Spleen (tissue), 11 donors: Measurements from ENCODE around the gene TMEM252. TPM values are rescaled to one million over a fixed set of nuclear protein-coding genes. Genes with fewer than 3 reads are reported as not detected.

Experiments used
- DNase-seq: peaks from one replicate; pipeline ENCODE4 v3.0.0-alpha.2; 2020
- H3K27ac ChIP-seq, 8 donors: fragments of 200-600 bp; sonication (generic) in 7 of 8; 1 replicate in 4 of 8; 2 replicates in 4 of 8; pipeline versions ENCODE4 v1.5.0 to v1.8.0; 2016 to 2021; ENCODE audit warnings: inconsistent platforms in 4 of 8, mild to moderate bottlenecking in 4 of 8, moderate library complexity in 1 of 8
- H3K27me3 ChIP-seq, 7 donors: fragments of 200-600 bp; sonication (generic) in 6 of 7; replicated peaks in 1 of 7; 1 replicate in 4 of 7; 2 replicates in 3 of 7; pipeline versions ENCODE4 v1.5.0 to v1.8.0; 2016 to 2021; ENCODE audit warnings: inconsistent platforms in 3 of 7, mild to moderate bottlenecking in 1 of 7
- H3K36me3 ChIP-seq, 6 donors: fragments of 200-600 bp; sonication (generic) in 5 of 6; 1 replicate in 4 of 6; 2 replicates in 2 of 6; pipeline versions ENCODE4 v1.5.0 to v1.8.0; 2016 to 2021; ENCODE audit warnings: inconsistent platforms in 2 of 6
- H3K4me1 ChIP-seq, 6 donors: fragments of 200-600 bp; sonication (generic) in 5 of 6; 1 replicate in 3 of 6; 2 replicates in 3 of 6; pipeline versions ENCODE4 v1.5.0 to v1.8.0; 2016 to 2021; ENCODE audit warnings: inconsistent platforms in 3 of 6
- H3K4me3 ChIP-seq, 8 donors: fragments of 200-600 bp; sonication (generic) in 7 of 8; 1 replicate in 4 of 8; 2 replicates in 4 of 8; pipeline versions ENCODE4 v1.5.0 to v1.8.0; 2016 to 2021; ENCODE audit warnings: inconsistent platforms in 4 of 8, mild to moderate bottlenecking in 4 of 8, moderate library complexity in 2 of 8
- H3K9me3 ChIP-seq, 8 donors: fragments of 200-600 bp; sonication (generic) in 7 of 8; 1 replicate in 4 of 8; 2 replicates in 4 of 8; pipeline versions ENCODE4 v1.5.0 to v1.8.0; 2016 to 2021; ENCODE audit warnings: inconsistent platforms in 4 of 8
- CTCF ChIP-seq, 11 experiments: fragments of 200-600 bp in 7 of 11; fragments of 450-650 bp in 4 of 11; sonication (generic) in 4 of 11; IDR thresholded peaks in 8 of 11; conservative IDR thresholded peaks in 3 of 11; 1 replicate in 7 of 11; 2 replicates in 4 of 11; pipeline versions ENCODE4 v1.4.0 to v1.8.0; 2016 to 2021; ENCODE audit warnings: antibody characterized with exemption in 11 of 11, inconsistent platforms in 4 of 11, mild to moderate bottlenecking in 1 of 11
- POLR2A ChIP-seq, 3 donors: fragments of 450-650 bp; IDR thresholded peaks; one replicate each; pipeline ENCODE4 v1.5.1; 2017; ENCODE audit warnings: antibody characterized with exemption in 3 of 3, mild to moderate bottlenecking in 1 of 3
- POLR2AphosphoS5 ChIP-seq, 3 donors: sonication (generic); formaldehyde crosslinking; IDR thresholded peaks; one replicate each; pipeline ENCODE4 v1.5.1; 2017; ENCODE audit warnings: antibody characterized with exemption in 3 of 3
- WGBS, 5 donors: extraction: QIAGEN DNeasy Blood & Tissue Kit in 3 of 5; methylation state at CpG; one replicate each; pipeline versions ENCODE4 v1.1.5 to v1.1.7; 2013 to 2018; 5-methylcytosine and 5-hydroxymethylcytosine counted together
- intact Hi-C: fragments of 100-400 bp; cut with DNase I; formaldehyde crosslinking; loops from one replicate; pipeline ENCODE4 v1.15.0; 2023; ENCODE audit warnings: low total_unique reads
- polyA plus RNA-seq, 3 donors: library from polyadenylated mRNA; stranded (reverse); fragments of 200-250 nt; gene quantifications; one replicate each; pipeline ENCODE4 v1.2.1, GENCODE V29; 2013
- total RNA-seq, 7 donors: library from RNA; depleted of rRNA in 3 of 7; stranded (reverse); fragments of >200 nt in 3 of 7; fragmentation: NEBNext Ultra II Directional in 4 of 7; extraction: Animal tissue kit (Norgen Biotek cat#: 25700) in 4 of 7; gene quantifications; one replicate each; pipeline versions ENCODE4 v1.1.0 to v1.2.1, GENCODE V29; 2016 to 2021
- donor health status: healthy with polysubstance abuse.
- donor health status: DM: no; HTN: no; CAD: no; lungs with moderate emphysema.
- donor health status: DM: no; HTN: no; CAD: no.
- donor health status: Bipolar disorder and iron deficiency.
- donor health status: healthy.
- donor health status: DM: no; HTN: no; CAD: no.
- donor health status: DM: yes; HTN: yes; CAD: no.

TMEM252 gene
- total and polyA plus RNA-seq, 10 donors = 0.85 TPM; not detected in 9

- intact Hi-C loops = no loop called here
- Histone ChIP-seq H3K27ac (no peak overlapping the region), H3K27me3 (no peaks in the 10 kb centered on the region), H3K4me3 (no peak overlapping the region), H3K36me3 (no peaks in the 10 kb centered on the region), H3K4me1 (peaks cover 0 to 23% (median 12%) of the 10 kb centered on the region in 6 donors), H3K9me3 (no peaks in the 10 kb centered on the region)
- TF ChIP-seq POLR2A (IDR thresholded peaks at IDR 0.05) = no peak
- TF ChIP-seq CTCF (IDR thresholded peaks at IDR 0.05 in 8 of 11, conservative IDR thresholded peaks at IDR 0.05 in 3 of 11) = no peak
- TF ChIP-seq POLR2AphosphoS5 (IDR thresholded peaks at IDR 0.05) = no peak
- no peak for DNase-seq
Observed at GRCh38 chr9:68509689-68510088, 31.0 kb downstream of the TMEM252 start.

- intact Hi-C loops = no loop called here
- no peak overlapping the region for H3K27ac ChIP-seq
- no peak overlapping the region for H3K4me3 ChIP-seq
- peaks cover 0 to 23% (median 12%) of the 10 kb centered on the region in 6 donors for H3K4me1 ChIP-seq
- DNase-seq = no peak
- H3K36me3 ChIP-seq = no peaks in the 10 kb centered on the region
- TF ChIP-seq POLR2AphosphoS5 (IDR thresholded peaks at IDR 0.05) = no peak
- no peak for TF ChIP-seq CTCF (IDR thresholded peaks at IDR 0.05 in 8 of 11, conservative IDR thresholded peaks at IDR 0.05 in 3 of 11)
- no peak for TF ChIP-seq POLR2A (IDR thresholded peaks at IDR 0.05)
- WGBS, 5 donors = 87 to 96% (median 91%) methylated on average over 2 of the region's 2 CpGs
- no peaks in the 10 kb centered on the region for H3K27me3 ChIP-seq
- H3K9me3 ChIP-seq = no peaks in the 10 kb centered on the region
Observed at GRCh38 chr9:68508547-68508946, 32.1 kb downstream of the TMEM252 start.

GRCh38 chr9:68507806-68508145 lies 32.9 kb downstream of the TMEM252 start:
- no peak for DNase-seq
- 74 to 85% (median 77%) methylated on average over 2 of the region's 2 CpGs for WGBS, 5 donors
- Histone ChIP-seq H3K27ac (no peak overlapping the region), H3K4me1 (peaks cover 0 to 23% (median 12%) of the 10 kb centered on the region in 6 donors), H3K36me3 (no peaks in the 10 kb centered on the region), H3K27me3 (no peaks in the 10 kb centered on the region), H3K9me3 (no peaks in the 10 kb centered on the region), H3K4me3 (no peak overlapping the region)
- TF ChIP-seq POLR2A (IDR thresholded peaks at IDR 0.05) = no peak
- peak in 2 of 11 experiments; percentile 12 to 16 for TF ChIP-seq CTCF (IDR thresholded peaks at IDR 0.05 in 8 of 11, conservative IDR thresholded peaks at IDR 0.05 in 3 of 11)
- intact Hi-C loops = no loop called here

GRCh38 chr9:68507130-68507805 lies 33.4 kb downstream of the TMEM252 start:
- H3K27me3 ChIP-seq = no peaks in the 10 kb centered on the region
- WGBS, 5 donors = 54 to 69% (median 60%) methylated on average over 7 of the region's 7 CpGs
- intact Hi-C loops = no loop called here
- TF ChIP-seq CTCF (IDR thresholded peaks at IDR 0.05 in 8 of 11, conservative IDR thresholded peaks at IDR 0.05 in 3 of 11) (peak; percentile 34 to 69 (median 58)), POLR2AphosphoS5 (IDR thresholded peaks at IDR 0.05) (no peak), POLR2A (IDR thresholded peaks at IDR 0.05) (no peak)
- H3K36me3 ChIP-seq = no peaks in the 10 kb centered on the region
- peaks cover 0 to 23% (median 12%) of the 10 kb centered on the region in 6 donors for H3K4me1 ChIP-seq
- no peak overlapping the region for H3K4me3 ChIP-seq
- no peaks in the 10 kb centered on the region for H3K9me3 ChIP-seq
- peak overlapping the region in 1 of 8 donors; percentile 63 for H3K27ac ChIP-seq
- no peak for DNase-seq
